Measurements from ENCODE around the gene NR0B2. TPM values are rescaled to one million over a fixed set of nuclear protein-coding genes. Genes with fewer than 3 reads are reported as not detected.

The NR0B2 gene
- polyA plus RNA-seq, 2 of the 4 experiments (the other 2 are of a cell fraction), result not detected

GRCh38 chr1:26913389-26913753 lies 404 bp downstream of the NR0B2 start:
- no peak for FAIRE-seq
- WGBS (ENCODE audit: missing lambda C conversion rate), result 100% methylated on average over 2 of the region's 5 CpGs
- Histone ChIP-seq H3K4me3 (no peak overlapping the region), H3K4me2 (no peak overlapping the region), H3K9me3 (no peaks in the 10 kb centered on the region), H3K27ac (peak overlapping the region in 1 of 2 experiments; percentile 62; a peak in 2 of 6 replicates), H3K4me1 (peaks cover 22% of the 10 kb centered on the region)
- no peak for ATAC-seq
- TF ChIP-seq RAD21 (conservative IDR thresholded peaks at IDR 0.05 in 1 of 2, IDR thresholded peaks at IDR 0.05 in 1 of 2) (no peak), NR3C1 (IDR thresholded peaks at IDR 0.05) (no peak), CTCF (IDR thresholded peaks at IDR 0.05) (no peak), ELK1 (IDR thresholded peaks at IDR 0.05; ENCODE audit: low read depth, low read length) (no peak), ZNF302 (CRISPR knock-in tag; IDR thresholded peaks at IDR 0.05) (no peak), HDAC2 (IDR thresholded peaks at IDR 0.05) (no peak), EP300 (IDR thresholded peaks at IDR 0.05) (no peak), SREBF2 (IDR thresholded peaks at IDR 0.05) (no peak), KDM5A (IDR thresholded peaks at IDR 0.05) (no peak), GATA3 (IDR thresholded peaks at IDR 0.05; ENCODE audit: borderline replicate concordance) (no peak), HMGXB4 (CRISPR knock-in tag; IDR thresholded peaks at IDR 0.05; ENCODE audit: borderline replicate concordance) (no peak), MAZ (IDR thresholded peaks at IDR 0.05; ENCODE audit: borderline replicate concordance, low read depth, low read length) (no peak), POLR2A (IDR thresholded peaks at IDR 0.05; ENCODE audit: low read length) (no peak), EHF (CRISPR knock-in tag; IDR thresholded peaks at IDR 0.05) (no peak)
- DNase-seq (ENCODE audit: low read depth in 1 of 2, low spot score in 1 of 2), result no peak
- ChIA-PET CTCF (interaction anchor here (0.8 to 0.9 kb wide), 2 partner anchors 35 to 83 kb away, joined by 3 read pairs; no protein-coding TSS in a partner anchor), POLR2A (no interaction called here)

- ATAC-seq (no peak), DNase-seq (ENCODE audit: low read depth in 1 of 2, low spot score in 1 of 2) (no peak), FAIRE-seq (no peak)
- peaks cover 26% of the 10 kb centered on the region for H3K4me1 ChIP-seq
- POLR2A ChIA-PET, result no interaction called here
- WGBS (ENCODE audit: missing lambda C conversion rate), result 42% methylated on average over 2 of the region's 2 CpGs
- CTCF ChIA-PET, result interaction anchor here (1.5 kb wide), 1 partner anchor 13 kb away, joined by 4 read pairs; no protein-coding TSS in a partner anchor
- no peaks in the 10 kb centered on the region for H3K9me3 ChIP-seq
- H3K4me2 ChIP-seq, result no peak overlapping the region
- no peak for TF ChIP-seq KDM1A (IDR thresholded peaks at IDR 0.05; ENCODE audit: low read depth)
- TF ChIP-seq ZNF302 (CRISPR knock-in tag; IDR thresholded peaks at IDR 0.05), result no peak
- no peak for TF ChIP-seq RARB (CRISPR knock-in tag; IDR thresholded peaks at IDR 0.05)
- no peak for TF ChIP-seq JUNB (IDR thresholded peaks at IDR 0.05)
- no peak for TF ChIP-seq HES2 (IDR thresholded peaks at IDR 0.05)
- no peak for TF ChIP-seq KDM5A (IDR thresholded peaks at IDR 0.05)
- no peak for TF ChIP-seq CBX8 (IDR thresholded peaks at IDR 0.05)
- TF ChIP-seq ATOH8 (CRISPR knock-in tag; IDR thresholded peaks at IDR 0.05; ENCODE audit: low read depth), result no peak
- no peak for TF ChIP-seq FOSB (CRISPR knock-in tag; IDR thresholded peaks at IDR 0.05)
- H3K4me3 ChIP-seq, result no peak overlapping the region
- no peak overlapping the region for H3K27ac ChIP-seq
Observed at GRCh38 chr1:26912147-26912490, 1.7 kb downstream of the NR0B2 start.

Measured in A549 (cell line).